DND-41 (cell line): ENCODE measurements around the gene C12orf57.
"Not testable (repeated sequence)": the region's sequence is repeated elsewhere in the genome, so short reads cannot be mapped to it uniquely, and the experiment has no call there.

Experiments used
- ATAC-seq: fragments of 200-7000 bp; cut with Tn5 transposase; 3 replicates; pipeline ENCODE4 v1.9.1; 2021; ENCODE audit warnings: low read depth; ENCODE audit not compliant: insufficient read depth
- DNase-seq: peaks from one replicate; pipeline ENCODE4 v3.0.0-alpha.2; 2020
- H2AFZ ChIP-seq: 2 replicates; pipeline ENCODE4 v1.6.0; 2012; ENCODE audit warnings: low read depth, low read length
- H3K27ac ChIP-seq: 2 replicates; pipeline ENCODE4 v1.5.1; 2012; ENCODE audit warnings: low read length, inconsistent platforms
- H3K27me3 ChIP-seq: fragments of 200-600 bp; sonication (generic); 2 replicates; pipeline ENCODE4 v1.6.0; 2012; ENCODE audit warnings: low read length, mild to moderate bottlenecking, inconsistent platforms; ENCODE audit not compliant: insufficient read depth, poor library complexity
- H3K36me3 ChIP-seq: 2 replicates; pipeline ENCODE4 v1.5.1; 2012; ENCODE audit warnings: low read length, inconsistent platforms; ENCODE audit not compliant: insufficient read depth
- H3K4me1 ChIP-seq: 2 replicates; pipeline ENCODE4 v1.5.1; 2012; ENCODE audit warnings: mild to moderate bottlenecking, low read length; ENCODE audit not compliant: insufficient read depth
- H3K4me2 ChIP-seq: 2 replicates; pipeline ENCODE4 v1.6.0; 2012; ENCODE audit warnings: mild to moderate bottlenecking, moderate library complexity, low read length, inconsistent platforms; ENCODE audit not compliant: insufficient read depth
- H3K4me3 ChIP-seq, 2 experiments: fragments of 200-600 bp in 1 of 2; shearing (Covaris generic) in 1 of 2; 2 replicates each; pipeline ENCODE4 v1.5.1; 2012 to 2016; ENCODE audit warnings: inconsistent platforms in 2 of 2, low read length in 2 of 2, mild to moderate bottlenecking in 2 of 2, low read depth in 1 of 2, moderate library complexity in 1 of 2
- H3K79me2 ChIP-seq: 2 replicates; pipeline ENCODE4 v1.6.0; 2012; ENCODE audit warnings: low read length, inconsistent platforms; ENCODE audit not compliant: insufficient read depth
- H3K9ac ChIP-seq: 2 replicates; pipeline ENCODE4 v1.6.0; 2012; ENCODE audit warnings: low read depth, mild to moderate bottlenecking, inconsistent platforms, low read length, moderate library complexity
- H3K9me3 ChIP-seq: 2 replicates; pipeline ENCODE4 v1.5.1; 2012; ENCODE audit warnings: low read length, moderate library complexity, mild to moderate bottlenecking, inconsistent platforms; ENCODE audit not compliant: insufficient read depth, severe bottlenecking
- H4K20me1 ChIP-seq: 2 replicates; pipeline ENCODE4 v1.6.0; 2012; ENCODE audit warnings: low read length; ENCODE audit not compliant: insufficient read depth
- CTCF ChIP-seq: IDR thresholded peaks from 2 replicates; pipeline ENCODE4 v1.5.1; 2012; ENCODE audit warnings: borderline replicate concordance, low read length, moderate library complexity, mild to moderate bottlenecking; ENCODE audit not compliant: poor library complexity, severe bottlenecking; ENCODE audit errors: extremely low read depth
- EZH2 ChIP-seq: IDR thresholded peaks from 3 replicates; pipeline ENCODE4 v1.6.1; 2012; ENCODE audit warnings: borderline replicate concordance, low read depth, mild to moderate bottlenecking, moderate library complexity, low read length, inconsistent platforms; ENCODE audit not compliant: severe bottlenecking

Gene C12orf57

GRCh38 chr12:6904280-6905276 is 39.2 kb upstream of the C12orf57 start, which contains the start of gene LRRC23:
Gene LRRC23, plus strand, starts transcription at chr12:6904822. Its CDS starts 812 bp downstream, at chr12:6905634.
- peak; percentile 98 for ATAC-seq
- peak; percentile 97 for DNase-seq
- no peaks in the 10 kb centered on the region for H3K79me2 ChIP-seq

GRCh38 chr12:6905414-6906040 is 38.3 kb upstream of the C12orf57 start:
- peak overlapping the region; percentile 52 to 74; a peak in 3 of 4 replicates for H3K4me3 ChIP-seq
- DNase-seq (no peak), ATAC-seq (no peak)
- peaks cover 10% of the 10 kb centered on the region; the same call in 1 of the 2 replicates for H3K36me3 ChIP-seq
- H2AFZ ChIP-seq, result no peak overlapping the region
- peak overlapping the region; percentile 79; the same call in 1 of the 2 replicates for H3K27ac ChIP-seq
- peak overlapping the region; percentile 84 for H3K4me2 ChIP-seq
- H3K27me3 ChIP-seq, result no peaks in the 10 kb centered on the region
- H4K20me1 ChIP-seq, result no peaks in the 10 kb centered on the region
- no peaks in the 10 kb centered on the region for H3K9me3 ChIP-seq
- H3K4me1 ChIP-seq, result peaks cover 21% of the 10 kb centered on the region
- TF ChIP-seq EZH2, result no peak
- no peak for TF ChIP-seq CTCF
- H3K79me2 ChIP-seq, result no peaks in the 10 kb centered on the region
- H3K9ac ChIP-seq, result peak overlapping the region; percentile 63

More at GRCh38 chr12:6904280-6905276, 39.2 kb upstream of the C12orf57 start, which contains the start of gene LRRC23:
- Histone ChIP-seq H3K36me3 (peaks cover 10% of the 10 kb centered on the region; the same call in 1 of the 2 replicates), H3K9me3 (no peaks in the 10 kb centered on the region), H2AFZ (peak within 1 kb of the TSS; percentile 93), H3K4me3 (peak within 1 kb of the TSS; percentile 52 to 74), H3K4me1 (peaks cover 21% of the 10 kb centered on the region), H4K20me1 (no peaks in the 10 kb centered on the region), H3K27ac (peak within 1 kb of the TSS; percentile 79), H3K4me2 (peak within 1 kb of the TSS; percentile 84), H3K9ac (peak within 1 kb of the TSS; percentile 63), H3K27me3 (no peaks in the 10 kb centered on the region)
- no peak for TF ChIP-seq EZH2
- no peak for TF ChIP-seq CTCF

GRCh38 chr12:6908141-6908540 is 35.7 kb upstream of the C12orf57 start:
- not testable (repeated sequence) for H3K9me3 ChIP-seq, H3K27me3 ChIP-seq, H3K9ac ChIP-seq, DNase-seq, H3K4me3 ChIP-seq, H3K27ac ChIP-seq, H2AFZ ChIP-seq, H4K20me1 ChIP-seq, ATAC-seq, H3K4me2 ChIP-seq, H3K79me2 ChIP-seq
- Histone ChIP-seq H3K4me1 (peaks cover 25% of the 10 kb centered on the region), H3K36me3 (peaks cover 10% of the 10 kb centered on the region; the same call in 1 of the 2 replicates)
